Measurements from ENCODE around the gene SPAG8.

The SPAG8 gene

DNA sequence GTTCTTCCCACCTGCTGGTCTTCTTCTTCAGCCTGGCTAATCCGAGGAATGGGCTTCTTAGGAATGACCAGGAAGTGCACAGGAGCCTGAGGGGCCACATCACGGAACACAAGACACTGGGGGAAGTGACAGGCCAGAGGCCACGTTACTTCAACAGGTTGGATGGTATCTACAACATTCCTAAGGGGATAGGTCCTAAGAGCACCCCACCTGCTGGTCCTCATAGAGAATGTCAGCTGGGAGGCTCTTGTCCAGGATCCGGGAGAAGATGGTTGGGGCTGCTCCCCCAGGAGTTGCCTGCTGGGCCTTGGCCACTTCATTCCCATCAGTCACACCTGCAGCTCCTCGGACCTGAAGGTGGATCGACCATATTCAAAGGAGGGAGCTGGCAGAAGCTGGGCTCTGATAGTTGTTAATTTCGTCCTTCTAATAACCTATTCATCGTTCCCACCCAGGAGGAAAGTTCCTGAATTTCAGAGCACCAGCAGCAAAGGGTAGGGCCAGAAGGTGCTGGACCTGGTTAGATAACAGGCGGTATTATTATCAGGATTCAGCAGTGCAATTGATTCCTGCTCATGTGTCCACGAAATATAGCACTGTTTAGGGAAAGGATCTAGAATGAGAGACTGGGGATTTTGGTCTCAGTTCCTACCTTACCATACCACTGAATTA, 1.5 kb upstream of the SPAG8 start:
- H3K4me3 ChIP-seq (ENCODE audit: control insufficient read depth, low read depth, low read length), result no peak overlapping the region
- DNase-seq (ENCODE audit: low read depth), result no peak

GRCh38 chr9:35811381-35812024, 559 bp downstream of the SPAG8 start:
- TF ChIP-seq, protein P1, sequence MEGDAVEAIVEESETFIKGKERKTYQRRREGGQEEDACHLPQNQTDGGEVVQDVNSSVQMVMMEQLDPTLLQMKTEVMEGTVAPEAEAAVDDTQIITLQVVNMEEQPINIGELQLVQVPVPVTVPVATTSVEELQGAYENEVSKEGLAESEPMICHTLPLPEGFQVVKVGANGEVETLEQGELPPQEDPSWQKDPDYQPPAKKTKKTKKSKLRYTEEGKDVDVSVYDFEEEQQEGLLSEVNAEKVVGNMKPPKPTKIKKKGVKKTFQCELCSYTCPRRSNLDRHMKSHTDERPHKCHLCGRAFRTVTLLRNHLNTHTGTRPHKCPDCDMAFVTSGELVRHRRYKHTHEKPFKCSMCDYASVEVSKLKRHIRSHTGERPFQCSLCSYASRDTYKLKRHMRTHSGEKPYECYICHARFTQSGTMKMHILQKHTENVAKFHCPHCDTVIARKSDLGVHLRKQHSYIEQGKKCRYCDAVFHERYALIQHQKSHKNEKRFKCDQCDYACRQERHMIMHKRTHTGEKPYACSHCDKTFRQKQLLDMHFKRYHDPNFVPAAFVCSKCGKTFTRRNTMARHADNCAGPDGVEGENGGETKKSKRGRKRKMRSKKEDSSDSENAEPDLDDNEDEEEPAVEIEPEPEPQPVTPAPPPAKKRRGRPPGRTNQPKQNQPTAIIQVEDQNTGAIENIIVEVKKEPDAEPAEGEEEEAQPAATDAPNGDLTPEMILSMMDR (IDR thresholded peaks at IDR 0.05; ENCODE audit: control insufficient read depth, insufficient read depth, low read depth, low read length, missing control alignments), result no peak
- peak overlapping the region; percentile 51 for H3K4me3 ChIP-seq (ENCODE audit: control insufficient read depth, low read depth, low read length)
- no peak for DNase-seq (ENCODE audit: low read depth)

More for the DNA sequence above, 1.5 kb upstream of the SPAG8 start:
- TF ChIP-seq, protein P1 (IDR thresholded peaks at IDR 0.05; ENCODE audit: control insufficient read depth, insufficient read depth, low read depth, low read length, missing control alignments), result peak; percentile 45

DNA sequence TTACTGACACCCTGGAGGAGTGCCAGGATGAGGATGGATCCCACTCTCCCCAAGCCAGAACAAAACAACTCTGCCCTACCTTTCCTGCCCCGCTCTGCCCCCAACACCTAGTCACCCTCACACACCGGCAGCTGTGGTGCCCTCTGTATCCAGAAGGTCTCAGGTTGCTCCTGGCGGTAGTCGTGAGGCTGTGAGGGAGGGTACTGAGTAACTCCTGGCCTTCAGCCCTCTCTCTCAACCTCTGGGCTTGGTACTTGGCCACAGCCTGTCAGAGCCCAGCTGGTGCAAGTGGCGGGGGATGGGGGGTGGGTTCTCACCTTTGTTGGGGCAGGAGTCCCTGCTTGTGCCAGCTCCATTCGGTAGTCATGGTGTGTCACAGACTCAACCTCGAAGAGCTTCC, 1.9 kb downstream of the SPAG8 start:
- H3K4me3 ChIP-seq (ENCODE audit: control insufficient read depth, low read depth, low read length), result no peak overlapping the region
- TF ChIP-seq, protein P1 (IDR thresholded peaks at IDR 0.05; ENCODE audit: control insufficient read depth, insufficient read depth, low read depth, low read length, missing control alignments), result no peak
- no peak for DNase-seq (ENCODE audit: low read depth)

GRCh38 chr9:35808433-35808832, 3.6 kb downstream of the SPAG8 start:
- no peak overlapping the region for H3K4me3 ChIP-seq (ENCODE audit: control insufficient read depth, low read depth, low read length)
- TF ChIP-seq, protein P1 (IDR thresholded peaks at IDR 0.05; ENCODE audit: control insufficient read depth, insufficient read depth, low read depth, low read length, missing control alignments), result no peak
- no peak for DNase-seq (ENCODE audit: low read depth)

DNA sequence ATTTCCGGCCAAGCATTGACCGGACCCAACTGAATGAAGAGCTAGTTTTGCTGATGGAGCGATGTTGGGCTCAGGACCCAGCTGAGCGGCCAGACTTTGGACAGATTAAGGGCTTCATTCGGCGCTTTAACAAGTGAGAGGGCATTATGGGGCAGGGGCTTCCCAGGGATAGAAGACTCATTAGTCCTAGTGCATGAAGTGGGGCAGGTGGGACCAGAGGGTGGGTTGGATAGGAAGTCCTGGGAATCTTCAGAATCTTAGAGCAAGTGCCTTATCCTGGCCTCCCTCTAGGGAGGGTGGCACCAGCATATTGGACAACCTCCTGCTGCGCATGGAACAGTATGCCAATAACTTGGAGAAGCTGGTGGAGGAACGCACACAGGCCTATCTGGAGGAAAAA, 6.0 kb downstream of the SPAG8 start:
- no peak for DNase-seq (ENCODE audit: low read depth)
- TF ChIP-seq, protein P1 (IDR thresholded peaks at IDR 0.05; ENCODE audit: control insufficient read depth, insufficient read depth, low read depth, low read length, missing control alignments), result no peak

DNA sequence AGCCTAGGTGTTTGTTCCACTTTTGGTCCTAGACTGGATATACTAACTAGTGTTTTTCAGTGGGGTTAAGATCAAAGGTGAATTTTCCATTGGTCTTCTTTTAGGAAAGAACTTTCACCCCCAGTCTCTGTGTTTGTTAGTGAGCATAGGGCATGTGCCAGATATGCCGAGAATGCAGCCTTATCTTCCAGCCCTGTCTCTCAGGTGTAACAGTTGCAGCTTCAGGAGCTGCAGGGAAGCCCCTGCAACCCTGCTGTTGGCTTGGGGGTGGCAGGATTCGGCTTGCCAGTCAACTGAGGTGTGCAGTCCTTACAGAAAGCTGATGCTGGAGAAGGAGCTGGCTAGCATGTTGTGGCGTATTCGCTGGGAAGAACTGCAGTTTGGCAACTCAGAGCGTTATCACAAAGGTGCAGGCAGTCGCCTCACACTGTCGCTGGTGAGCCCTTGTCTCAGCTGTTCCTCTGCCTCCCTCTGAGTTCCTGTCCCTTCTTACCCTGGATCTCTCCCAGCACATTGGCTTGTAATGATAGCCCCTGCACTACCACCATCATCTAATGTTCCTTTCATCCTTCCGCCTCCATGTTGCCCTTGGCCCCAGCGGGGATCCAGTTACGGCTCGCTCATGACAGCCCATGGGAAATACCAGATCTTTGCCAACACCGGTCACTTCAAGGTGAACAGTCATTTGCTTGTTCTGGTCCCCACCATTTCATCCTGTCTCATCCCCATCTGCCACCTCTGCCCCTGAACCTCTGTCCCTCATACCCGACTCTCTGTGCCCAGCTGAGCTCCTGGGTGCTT, 10.5 kb downstream of the SPAG8 start:
- no peak for DNase-seq (ENCODE audit: low read depth)
- H3K4me3 ChIP-seq (ENCODE audit: control insufficient read depth, low read depth, low read length), result no peak overlapping the region
- TF ChIP-seq, protein P1 (IDR thresholded peaks at IDR 0.05; ENCODE audit: control insufficient read depth, insufficient read depth, low read depth, low read length, missing control alignments), result no peak

More for the DNA sequence above, 6.0 kb downstream of the SPAG8 start:
- no peak overlapping the region for H3K4me3 ChIP-seq (ENCODE audit: control insufficient read depth, low read depth, low read length)
